ENCODE results near the gene MCL1. TPM values are rescaled to one million over a fixed set of nuclear protein-coding genes. Genes with fewer than 3 reads are reported as not detected.
"Not testable (repeated sequence)": the region's sequence is repeated elsewhere in the genome, so short reads cannot be mapped to it uniquely, and the experiment has no call there.

MCL1 gene
- polyA plus RNA-seq, 6 donors from 2014 or later, result 44.8 to 110 (median 95.1) TPM

- DNase-seq (peak; percentile 31), ATAC-seq (ENCODE audit: low read depth in 2 of 2) (peak; percentile 56 to 64)
- Mint-ChIP-seq H3K9me3 (no peaks in the 10 kb centered on the region), H3K4me1 (peaks cover 35 to 41% (median 36%) of the 10 kb centered on the region in 3 donors), H3K27ac (peak overlapping the region; percentile 76 to 93 (median 84)), H3K4me3 (peak overlapping the region in 5 of 8 donors; percentile 10 to 65 (median 26)), H3K27me3 (no peaks in the 10 kb centered on the region), H3K36me3 (peaks cover 5 to 8% of the 10 kb centered on the region in 2 donors)
These were observed 33.9 kb upstream of the MCL1 start for GRCh38 chr1:150613061-150613920.

GRCh38 chr1:150612014-150612345 is 32.6 kb upstream of the MCL1 start:
- Mint-ChIP-seq H3K4me1 (peaks cover 35 to 41% (median 36%) of the 10 kb centered on the region in 3 donors), H3K9me3 (no peaks in the 10 kb centered on the region), H3K36me3 (peaks cover 5 to 8% of the 10 kb centered on the region in 2 donors), H3K4me3 (peak overlapping the region in 3 of 8 donors; percentile 20 to 65 (median 37)), H3K27ac (peak overlapping the region; percentile 29 to 92 (median 84)), H3K27me3 (no peaks in the 10 kb centered on the region)
- DNase-seq (no peak), ATAC-seq (ENCODE audit: low read depth in 2 of 2) (no peak)

- no peak for ATAC-seq (ENCODE audit: low read depth in 2 of 2)
- Mint-ChIP-seq H3K9me3 (no peaks in the 10 kb centered on the region), H3K36me3 (peaks cover under 1 to 4% of the 10 kb centered on the region in 2 donors), H3K27me3 (no peaks in the 10 kb centered on the region), H3K4me3 (no peak overlapping the region), H3K4me1 (peaks cover 29 to 39% (median 30%) of the 10 kb centered on the region in 3 donors), H3K27ac (peak overlapping the region; percentile 36 to 85 (median 76))
- DNase-seq, result no peak
These were observed 31.2 kb upstream of the MCL1 start for GRCh38 chr1:150610576-150610975.

- ATAC-seq (ENCODE audit: low read depth in 2 of 2) (no peak), DNase-seq (no peak)
- no peak overlapping the region for H3K4me3 Mint-ChIP-seq
- no peaks in the 10 kb centered on the region for H3K36me3 Mint-ChIP-seq
- H3K4me1 Mint-ChIP-seq, result peaks cover 23 to 37% (median 25%) of the 10 kb centered on the region in 3 donors
- no peaks in the 10 kb centered on the region for H3K9me3 Mint-ChIP-seq
- H3K27ac Mint-ChIP-seq, result peak overlapping the region in 3 of 6 donors; percentile 51 to 83 (median 60)
- H3K27me3 Mint-ChIP-seq, result no peaks in the 10 kb centered on the region
These were observed 30.3 kb upstream of the MCL1 start for GRCh38 chr1:150609732-150610131.

- peak overlapping the region in 2 of 6 donors; percentile 35 to 56 for H3K27ac Mint-ChIP-seq
- DNase-seq (no peak), ATAC-seq (ENCODE audit: low read depth in 2 of 2) (no peak)
- H3K27me3 Mint-ChIP-seq, result no peaks in the 10 kb centered on the region
- H3K4me3 Mint-ChIP-seq, result no peak overlapping the region
- H3K9me3 Mint-ChIP-seq, result no peaks in the 10 kb centered on the region
- H3K36me3 Mint-ChIP-seq, result no peaks in the 10 kb centered on the region
- H3K4me1 Mint-ChIP-seq, result peaks cover 9 to 16% (median 14%) of the 10 kb centered on the region in 3 donors
These were observed 27.2 kb upstream of the MCL1 start for GRCh38 chr1:150606463-150607142.

GRCh38 chr1:150605451-150605731 is 26.0 kb upstream of the MCL1 start:
- not testable (repeated sequence) for H3K9me3 Mint-ChIP-seq; DNase-seq; ATAC-seq (ENCODE audit: low read depth in 2 of 2); H3K36me3 Mint-ChIP-seq; H3K4me1 Mint-ChIP-seq; H3K27me3 Mint-ChIP-seq; H3K27ac Mint-ChIP-seq; H3K4me3 Mint-ChIP-seq

GRCh38 chr1:150604226-150604588 is 24.8 kb upstream of the MCL1 start:
- H3K9me3 Mint-ChIP-seq, result no peaks in the 10 kb centered on the region
- peaks cover 0 to 10% (median 7%) of the 10 kb centered on the region in 3 donors for H3K4me1 Mint-ChIP-seq
- no peak overlapping the region for H3K4me3 Mint-ChIP-seq
- H3K27me3 Mint-ChIP-seq, result no peaks in the 10 kb centered on the region
- no peaks in the 10 kb centered on the region for H3K36me3 Mint-ChIP-seq
- no peak for DNase-seq
- H3K27ac Mint-ChIP-seq, result peak overlapping the region in 3 of 6 donors; percentile 6 to 85 (median 74)
- ATAC-seq (ENCODE audit: low read depth in 2 of 2), result no peak

- Mint-ChIP-seq H3K9me3 (no peaks in the 10 kb centered on the region), H3K27me3 (no peaks in the 10 kb centered on the region), H3K4me3 (no peak overlapping the region), H3K36me3 (no peaks in the 10 kb centered on the region), H3K4me1 (peaks cover 0 to 10% (median 5%) of the 10 kb centered on the region in 3 donors), H3K27ac (peak overlapping the region in 2 of 6 donors; percentile 71 to 85)
- DNase-seq (no peak), ATAC-seq (ENCODE audit: low read depth in 2 of 2) (no peak)
These were observed 24.3 kb upstream of the MCL1 start for GRCh38 chr1:150603711-150604110.

- H3K27me3 Mint-ChIP-seq; H3K36me3 Mint-ChIP-seq; H3K27ac Mint-ChIP-seq; H3K4me3 Mint-ChIP-seq; DNase-seq; H3K9me3 Mint-ChIP-seq; ATAC-seq (ENCODE audit: low read depth in 2 of 2): not testable (repeated sequence)
- H3K4me1 Mint-ChIP-seq, result peaks cover 4 to 10% (median 5%) of the 10 kb centered on the region in 3 donors
These were observed 23.0 kb upstream of the MCL1 start for GRCh38 chr1:150602372-150602771.

GRCh38 chr1:150601540-150601939 is 22.1 kb upstream of the MCL1 start:
- peak overlapping the region in 1 of 6 donors; percentile 18 for H3K27ac Mint-ChIP-seq
- peaks cover 4 to 13% (median 5%) of the 10 kb centered on the region in 3 donors for H3K4me1 Mint-ChIP-seq
- H3K9me3 Mint-ChIP-seq, result no peaks in the 10 kb centered on the region
- no peak overlapping the region for H3K4me3 Mint-ChIP-seq
- ATAC-seq (ENCODE audit: low read depth in 2 of 2), result no peak
- H3K36me3 Mint-ChIP-seq, result no peaks in the 10 kb centered on the region
- no peak for DNase-seq
- no peaks in the 10 kb centered on the region for H3K27me3 Mint-ChIP-seq

GRCh38 chr1:150598346-150598745 is 18.9 kb upstream of the MCL1 start:
- not testable (repeated sequence) for DNase-seq; ATAC-seq (ENCODE audit: low read depth in 2 of 2); H3K9me3 Mint-ChIP-seq; H3K27me3 Mint-ChIP-seq; H3K36me3 Mint-ChIP-seq
- peaks cover 13 to 28% (median 22%) of the 10 kb centered on the region in 3 donors for H3K4me1 Mint-ChIP-seq
- H3K4me3 Mint-ChIP-seq, result peak overlapping the region in 1 of 8 donors; percentile 29
- H3K27ac Mint-ChIP-seq, result peak overlapping the region in 1 of 6 donors; percentile 45

GRCh38 chr1:150596976-150597375 is 17.6 kb upstream of the MCL1 start:
- peaks cover 0 to 2% (median 0%) of the 10 kb centered on the region in 7 donors for H3K9me3 Mint-ChIP-seq
- H3K4me3 Mint-ChIP-seq, result no peak overlapping the region
- no peaks in the 10 kb centered on the region for H3K27me3 Mint-ChIP-seq
- DNase-seq, result no peak
- no peaks in the 10 kb centered on the region for H3K36me3 Mint-ChIP-seq
- no peak for ATAC-seq (ENCODE audit: low read depth in 2 of 2)
- peaks cover 14 to 29% (median 24%) of the 10 kb centered on the region in 3 donors for H3K4me1 Mint-ChIP-seq
- H3K27ac Mint-ChIP-seq, result peak overlapping the region in 1 of 6 donors; percentile 68

- H3K27ac Mint-ChIP-seq, result peak overlapping the region in 4 of 6 donors; percentile 24 to 76 (median 59)
- H3K4me1 Mint-ChIP-seq, result peaks cover 12 to 29% (median 24%) of the 10 kb centered on the region in 3 donors
- H3K4me3 Mint-ChIP-seq, result no peak overlapping the region
- H3K36me3 Mint-ChIP-seq, result no peaks in the 10 kb centered on the region
- ATAC-seq (ENCODE audit: low read depth in 2 of 2) (no peak), DNase-seq (no peak)
- H3K9me3 Mint-ChIP-seq, result peaks cover 0 to 2% (median 0%) of the 10 kb centered on the region in 7 donors
- no peaks in the 10 kb centered on the region for H3K27me3 Mint-ChIP-seq
These were observed 16.9 kb upstream of the MCL1 start for GRCh38 chr1:150596095-150596892.

Measured in naive B cell (primary cell).